Transverse colon (tissue), 4 donors: ENCODE results near the gene SHMT2.

Experiments used
- EP300 ChIP-seq: sonication (generic); formaldehyde crosslinking; IDR thresholded peaks from one replicate; pipeline ENCODE4 v1.6.1; 2017; ENCODE audit warnings: antibody characterized with exemption, low read depth
- POLR2A ChIP-seq: fragments of 450-650 bp; IDR thresholded peaks from one replicate; pipeline ENCODE4 v1.6.1; 2016; ENCODE audit warnings: antibody characterized with exemption, mild to moderate bottlenecking, moderate library complexity
- POLR2AphosphoS5 ChIP-seq, 3 donors: sonication (generic); formaldehyde crosslinking; IDR thresholded peaks; one replicate each; pipeline ENCODE4 v1.6.1; 2016; ENCODE audit warnings: antibody characterized with exemption in 3 of 3
- TF ChIP-seq, protein P1 (sequence below), 5 experiments: fragments of 200-600 bp in 3 of 5; fragments of 450-650 bp in 2 of 5; sonication (generic) in 3 of 5; IDR thresholded peaks; 1 replicate in 2 of 5; 2 replicates in 3 of 5; pipeline ENCODE4 v1.5.1; 2016 to 2017; ENCODE audit warnings: antibody characterized with exemption in 5 of 5, inconsistent platforms in 3 of 5, mild to moderate bottlenecking in 2 of 5, moderate library complexity in 1 of 5

GRCh38 chr12:57200497-57200896 lies 29.0 kb upstream of the SHMT2 start:
- no peak for TF ChIP-seq POLR2A
- TF ChIP-seq, protein P1, sequence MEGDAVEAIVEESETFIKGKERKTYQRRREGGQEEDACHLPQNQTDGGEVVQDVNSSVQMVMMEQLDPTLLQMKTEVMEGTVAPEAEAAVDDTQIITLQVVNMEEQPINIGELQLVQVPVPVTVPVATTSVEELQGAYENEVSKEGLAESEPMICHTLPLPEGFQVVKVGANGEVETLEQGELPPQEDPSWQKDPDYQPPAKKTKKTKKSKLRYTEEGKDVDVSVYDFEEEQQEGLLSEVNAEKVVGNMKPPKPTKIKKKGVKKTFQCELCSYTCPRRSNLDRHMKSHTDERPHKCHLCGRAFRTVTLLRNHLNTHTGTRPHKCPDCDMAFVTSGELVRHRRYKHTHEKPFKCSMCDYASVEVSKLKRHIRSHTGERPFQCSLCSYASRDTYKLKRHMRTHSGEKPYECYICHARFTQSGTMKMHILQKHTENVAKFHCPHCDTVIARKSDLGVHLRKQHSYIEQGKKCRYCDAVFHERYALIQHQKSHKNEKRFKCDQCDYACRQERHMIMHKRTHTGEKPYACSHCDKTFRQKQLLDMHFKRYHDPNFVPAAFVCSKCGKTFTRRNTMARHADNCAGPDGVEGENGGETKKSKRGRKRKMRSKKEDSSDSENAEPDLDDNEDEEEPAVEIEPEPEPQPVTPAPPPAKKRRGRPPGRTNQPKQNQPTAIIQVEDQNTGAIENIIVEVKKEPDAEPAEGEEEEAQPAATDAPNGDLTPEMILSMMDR (IDR thresholded peaks at IDR 0.05), result no peak
- no peak for TF ChIP-seq POLR2AphosphoS5 (IDR thresholded peaks at IDR 0.05)
- TF ChIP-seq EP300, result no peak
